Measurements from ENCODE around the gene FARP2. TPM values are rescaled to one million over a fixed set of nuclear protein-coding genes. Genes with fewer than 3 reads are reported as not detected.

Gene FARP2
- total and polyA plus RNA-seq, 2 of the 13 experiments (the other 11 are each of a cell fraction or from before 2014, with no cell fraction given): 28.0 to 45.4 TPM

GRCh38 chr2:241412144-241412543 is 56.1 kb downstream of the FARP2 start:
- FAIRE-seq: no peak
- TF ChIP-seq KAT7 (CRISPR knock-in tag; IDR thresholded peaks at IDR 0.05; ENCODE audit: borderline replicate concordance) (no peak), ATF2 (CRISPR knock-in tag; IDR thresholded peaks at IDR 0.05) (no peak), GRHL1 (CRISPR knock-in tag; conservative IDR thresholded peaks at IDR 0.05) (no peak), ZNF841 (CRISPR knock-in tag; IDR thresholded peaks at IDR 0.05; ENCODE audit: borderline replicate concordance) (no peak), ZFYVE20 (CRISPR knock-in tag; IDR thresholded peaks at IDR 0.05; ENCODE audit: borderline replicate concordance, low read depth) (no peak), SNAPC5 (CRISPR knock-in tag; IDR thresholded peaks at IDR 0.05; ENCODE audit: borderline replicate concordance) (no peak), ZNF564 (CRISPR knock-in tag; IDR thresholded peaks at IDR 0.05) (no peak), REL (CRISPR knock-in tag; conservative IDR thresholded peaks at IDR 0.05) (no peak), ZNF784 (CRISPR knock-in tag; IDR thresholded peaks at IDR 0.05; ENCODE audit: borderline replicate concordance) (no peak), FOXP1 (IDR thresholded peaks at IDR 0.05) (no peak), FOXP1 (CRISPR knock-in tag; IDR thresholded peaks at IDR 0.05) (no peak), SKI (IDR thresholded peaks at IDR 0.05; ENCODE audit: partially characterized antibody) (no peak), SNAPC4 (CRISPR knock-in tag; IDR thresholded peaks at IDR 0.05) (no peak)

More at GRCh38 chr2:241412144-241412543, 56.1 kb downstream of the FARP2 start:
- H3K4me2 ChIP-seq (ENCODE audit: low read depth, low read length): no peak overlapping the region
- peaks cover 16 to 80% of the 10 kb centered on the region in 2 experiments for H3K36me3 ChIP-seq (replicated peaks in 1 of 2; ENCODE audit: control insufficient read depth in 1 of 2, insufficient read depth in 2 of 2, low read length in 2 of 2)
- POLR2A ChIA-PET: no interaction called here
- no peaks in the 10 kb centered on the region for H3K27me3 ChIP-seq (ENCODE audit: control insufficient read depth in 1 of 2, insufficient read depth in 2 of 2, low read length in 2 of 2)
- BruUV-seq (replicated peaks): no TSS peak
- H3K4me3 ChIP-seq (replicated peaks in 1 of 3; ENCODE audit: insufficient read depth in 1 of 3, low read depth in 2 of 3, low read length in 3 of 3): no peak overlapping the region
- no peak overlapping the region for H2AFZ ChIP-seq (ENCODE audit: low read length)
- no peaks in the 10 kb centered on the region for H3K9me3 ChIP-seq (ENCODE audit: low read length)
- ATAC-seq: no peak
- no peak overlapping the region for H3K9ac ChIP-seq (ENCODE audit: insufficient read depth, low read depth, low read length)
- H4K20me1 ChIP-seq (ENCODE audit: insufficient read depth, low read length): no peaks in the 10 kb centered on the region
- DNase-seq (ENCODE audit: low spot score): no peak
- in situ Hi-C loops (cut with HindIII; ENCODE audit: extremely low pct_ligation_motif_present, low pct_unique_long_range_greater_than_20kb) (no loop called here), intact Hi-C loops (cut with micrococcal nuclease; ENCODE audit: unreplicated experiment) (no loop called here)
- 96% methylated on average over 5 of the region's 5 CpGs for WGBS (ENCODE audit: low lambda C conversion rate)
- no peak overlapping the region for H3K27ac ChIP-seq (ENCODE audit: extremely low read length, insufficient read depth, low read length)
- no peaks in the 10 kb centered on the region for H3K79me2 ChIP-seq (ENCODE audit: insufficient read depth, low read length)
- CTCF ChIA-PET (ENCODE audit: low intra/inter-chr PET ratio, low total read pairs): no interaction called here
- H3K4me1 ChIP-seq (ENCODE audit: insufficient read depth, low read length): peaks cover 24% of the 10 kb centered on the region

Measured in HepG2 (cell line).